HCT116 (cell line): ENCODE results near the gene UBA52.

Experiments used
- CTCF ChIP-seq, 3 experiments: fragments of 200-600 bp in 1 of 3; sonication (generic) in 1 of 3; IDR thresholded peaks in 2 of 3; conservative IDR thresholded peaks in 1 of 3; 2 replicates each; pipeline ENCODE4 v1.5.1; 2012 to 2017; ENCODE audit warnings: low read depth in 2 of 3, low read length in 2 of 3, antibody characterized with exemption in 1 of 3, borderline replicate concordance in 1 of 3, control low read depth in 1 of 3, mild to moderate bottlenecking in 1 of 3, mixed read lengths in 1 of 3, mixed run types in 1 of 3, moderate library complexity in 1 of 3; ENCODE audit not compliant: insufficient read depth in 1 of 3
- TCF7L2 ChIP-seq: IDR thresholded peaks from 2 replicates; pipeline ENCODE4 v1.7.0; 2011; ENCODE audit warnings: borderline replicate concordance, inconsistent platforms; ENCODE audit not compliant: insufficient read depth, insufficient read length; ENCODE audit errors: extremely low read depth

- TF ChIP-seq CTCF (IDR thresholded peaks at IDR 0.05 in 2 of 3, conservative IDR thresholded peaks at IDR 0.05 in 1 of 3; ENCODE audit: borderline replicate concordance in 1 of 3, insufficient read depth in 1 of 3, low read depth in 2 of 3, low read length in 2 of 3) (no peak), TCF7L2 (no peak)
These were observed 29.4 kb upstream of the UBA52 start for GRCh38 chr19:18541992-18542940.
